Mucosa of descending colon (tissue), 3 donors: ENCODE measurements around the gene SMIM35. TPM values are rescaled to one million over a fixed set of nuclear protein-coding genes. Genes with fewer than 3 reads are reported as not detected.

ENCODE experiments used
- ATAC-seq: fragments of 200-7000 bp; cut with Tn5 transposase; one replicate; pipeline ENCODE4 v1.9.1; 2020; ENCODE audit warnings: mild to moderate bottlenecking, moderate library complexity
- DNase-seq, 3 donors: peaks; one replicate each; pipeline ENCODE4 v3.0.0-alpha.2; 2020
- H3K36me3 ChIP-seq: fragments of 200-600 bp; one replicate; pipeline ENCODE4 v1.8.0; 2021; ENCODE audit warnings: low read depth, mild to moderate bottlenecking
- H3K4me1 ChIP-seq: fragments of 200-600 bp; one replicate; pipeline ENCODE4 v1.8.0; 2021; ENCODE audit warnings: low read depth, mild to moderate bottlenecking
- H3K4me3 ChIP-seq: fragments of 200-600 bp; one replicate; pipeline ENCODE4 v1.8.0; 2021; ENCODE audit warnings: mild to moderate bottlenecking
- H3K9me3 ChIP-seq: fragments of 200-600 bp; one replicate; pipeline ENCODE4 v1.8.0; 2021; ENCODE audit warnings: mild to moderate bottlenecking
- intact Hi-C, 2 donors: fragments of 100-400 bp; cut with DNase I in 1 of 2; cut with micrococcal nuclease in 1 of 2; formaldehyde crosslinking; loops; one replicate each; pipeline versions ENCODE4 v1.11.0 to v1.11.1; 2022; cut with DNase I, micrococcal nuclease
- total RNA-seq, 3 donors: library from RNA; stranded (reverse); fragmentation: NEBNext Ultra II Directional in 2 of 3; extraction: Animal tissue kit (Norgen Biotek cat#: 25700) in 2 of 3; gene quantifications; one replicate each; pipeline versions ENCODE4 v1.2.1 to v1.2.4, GENCODE V29; 2021 to 2023
- TF ChIP-seq, protein P1 (sequence below): fragments of 200-600 bp; IDR thresholded peaks from one replicate; pipeline ENCODE4 v1.8.0; 2022; ENCODE audit warnings: antibody characterized with exemption, mild to moderate bottlenecking
- donor health status: DM: no; HTN: no; CAD: no; lungs with moderate emphysema.
- donor health status: DM: no; HTN: no; CAD: no.
- donor health status: DM: no; HTN: yes; CAD: no.

The SMIM35 gene
- total RNA-seq, 3 donors from 2014 or later = not detected

DNA sequence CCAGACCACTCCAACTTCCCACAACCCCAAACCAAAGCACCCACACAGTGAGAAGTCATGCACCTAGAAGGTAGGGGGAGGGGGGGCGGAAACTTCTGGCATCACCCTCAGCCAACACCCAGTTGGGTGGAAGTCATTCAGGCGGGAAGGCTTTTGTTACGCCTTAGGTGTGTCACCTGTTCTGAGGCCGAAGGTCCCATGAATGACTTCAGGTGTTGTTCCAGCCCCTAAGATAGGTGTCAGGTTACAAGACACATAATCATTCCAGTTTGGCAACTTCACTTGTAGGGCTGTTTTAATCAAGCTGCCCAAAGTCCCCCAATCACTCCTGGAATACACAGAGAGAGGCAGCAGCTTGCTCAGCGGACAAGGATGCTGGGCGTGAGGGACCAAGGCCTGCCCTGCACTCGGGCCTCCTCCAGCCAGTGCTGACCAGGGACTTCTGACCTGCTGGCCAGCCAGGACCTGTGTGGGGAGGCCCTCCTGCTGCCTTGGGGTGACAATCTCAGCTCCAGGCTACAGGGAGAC is 9.9 kb downstream of the SMIM35 start, which contains the start of gene TMPRSS4:
Gene TMPRSS4, plus strand, starts transcription at position 325 of the 528 bp plus-strand sequence. CDS start 225 bp downstream, outside the sequence.
- peak; percentile 84 to 95 (median 88) for DNase-seq
- ATAC-seq = peak; percentile 85
- Histone ChIP-seq H3K36me3 (no peaks in the 10 kb centered on the region), H3K4me3 (peak within 1 kb of the TSS; percentile 12), H3K4me1 (peaks cover 25% of the 10 kb centered on the region), H3K9me3 (no peaks in the 10 kb centered on the region)
- TF ChIP-seq, protein P1, sequence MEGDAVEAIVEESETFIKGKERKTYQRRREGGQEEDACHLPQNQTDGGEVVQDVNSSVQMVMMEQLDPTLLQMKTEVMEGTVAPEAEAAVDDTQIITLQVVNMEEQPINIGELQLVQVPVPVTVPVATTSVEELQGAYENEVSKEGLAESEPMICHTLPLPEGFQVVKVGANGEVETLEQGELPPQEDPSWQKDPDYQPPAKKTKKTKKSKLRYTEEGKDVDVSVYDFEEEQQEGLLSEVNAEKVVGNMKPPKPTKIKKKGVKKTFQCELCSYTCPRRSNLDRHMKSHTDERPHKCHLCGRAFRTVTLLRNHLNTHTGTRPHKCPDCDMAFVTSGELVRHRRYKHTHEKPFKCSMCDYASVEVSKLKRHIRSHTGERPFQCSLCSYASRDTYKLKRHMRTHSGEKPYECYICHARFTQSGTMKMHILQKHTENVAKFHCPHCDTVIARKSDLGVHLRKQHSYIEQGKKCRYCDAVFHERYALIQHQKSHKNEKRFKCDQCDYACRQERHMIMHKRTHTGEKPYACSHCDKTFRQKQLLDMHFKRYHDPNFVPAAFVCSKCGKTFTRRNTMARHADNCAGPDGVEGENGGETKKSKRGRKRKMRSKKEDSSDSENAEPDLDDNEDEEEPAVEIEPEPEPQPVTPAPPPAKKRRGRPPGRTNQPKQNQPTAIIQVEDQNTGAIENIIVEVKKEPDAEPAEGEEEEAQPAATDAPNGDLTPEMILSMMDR = no peak
- intact Hi-C loops = no loop called here

DNA sequence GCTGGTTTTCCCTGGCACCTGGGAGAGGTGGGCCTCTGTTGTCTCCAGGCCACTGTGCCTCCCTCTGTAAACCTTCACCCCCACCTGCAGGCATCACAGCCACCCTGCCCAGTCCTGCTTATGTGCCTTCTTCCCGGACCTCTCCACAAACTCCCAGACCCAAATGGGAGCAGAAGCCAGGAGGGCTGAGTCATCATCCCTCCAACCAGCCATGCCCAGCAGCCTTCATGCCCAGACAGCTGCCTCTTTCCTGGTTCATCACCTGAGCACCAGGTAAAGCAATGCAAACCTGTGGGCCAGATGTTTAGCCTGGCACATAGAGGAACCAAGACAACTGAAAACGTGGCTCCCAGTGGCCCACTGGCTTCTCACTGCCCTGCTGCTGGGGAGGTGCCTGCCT is 12.0 kb downstream of the SMIM35 start:
- TF ChIP-seq, protein P1 = no peak
- Histone ChIP-seq H3K36me3 (no peaks in the 10 kb centered on the region), H3K9me3 (no peaks in the 10 kb centered on the region), H3K4me3 (no peak overlapping the region), H3K4me1 (peaks cover 20% of the 10 kb centered on the region)
- peak in 2 of 3 donors; percentile 57 to 64 for DNase-seq
- ATAC-seq = peak; percentile 54
- intact Hi-C loops = no loop called here

DNA sequence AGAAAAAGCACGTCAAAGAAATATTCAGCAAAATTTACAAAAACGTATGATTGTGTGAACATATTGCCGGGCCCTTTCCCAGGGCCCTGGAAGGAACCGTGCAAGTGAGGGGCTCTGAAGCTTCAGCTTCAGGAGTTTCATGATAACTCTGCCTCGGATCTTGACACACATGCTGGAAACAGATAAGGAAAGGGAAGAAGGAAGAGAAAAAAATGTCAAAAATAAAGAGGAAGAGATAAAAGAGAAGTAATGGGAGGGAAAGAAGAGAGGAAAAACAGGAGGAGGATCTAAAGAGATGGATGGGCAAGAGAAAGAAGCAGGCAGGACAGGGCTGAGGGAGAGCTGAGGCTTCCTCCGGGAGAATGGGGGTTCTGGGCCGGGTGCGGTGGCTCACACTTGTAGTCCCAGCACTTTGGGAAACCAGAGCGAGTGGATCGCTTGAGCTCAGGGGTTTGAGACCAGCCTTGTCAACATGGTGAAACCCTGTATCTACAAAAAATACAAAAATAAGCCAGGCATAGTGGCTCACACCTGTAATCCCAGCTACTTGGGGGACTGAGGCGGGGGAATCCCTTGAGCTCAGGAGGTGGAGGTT is 12.6 kb downstream of the SMIM35 start:
- Histone ChIP-seq H3K4me1 (peaks cover 20% of the 10 kb centered on the region), H3K9me3 (no peaks in the 10 kb centered on the region), H3K4me3 (no peak overlapping the region), H3K36me3 (no peaks in the 10 kb centered on the region)
- TF ChIP-seq, protein P1 = no peak
- ATAC-seq = no peak
- DNase-seq = no peak
- intact Hi-C loops = no loop called here

DNA sequence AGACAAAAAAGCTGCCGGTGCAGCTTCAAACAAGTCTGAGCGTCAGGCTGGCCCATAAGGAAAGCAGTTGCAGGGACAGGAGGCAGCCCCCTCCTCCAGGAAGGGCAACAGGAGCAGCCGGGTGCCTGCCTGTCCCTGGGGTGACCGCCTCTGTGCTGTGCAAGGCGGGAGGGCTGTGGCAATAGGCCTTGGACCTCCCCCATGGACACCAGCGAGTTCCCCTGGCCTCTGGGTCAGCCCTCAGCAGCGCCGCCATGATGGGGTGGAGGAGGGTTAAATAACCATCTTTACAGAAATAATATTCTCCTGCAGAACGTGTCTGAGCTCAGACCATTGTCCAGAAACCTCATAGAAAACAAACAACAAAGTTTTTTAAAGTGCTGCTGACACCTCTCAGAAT is 13.2 kb downstream of the SMIM35 start:
- H3K4me3 ChIP-seq = no peak overlapping the region
- H3K4me1 ChIP-seq = peaks cover 20% of the 10 kb centered on the region
- H3K9me3 ChIP-seq = no peaks in the 10 kb centered on the region
- ATAC-seq (no peak), DNase-seq (peak in 1 of 3 donors; percentile 50)
- TF ChIP-seq, protein P1 = no peak
- intact Hi-C loops = no loop called here
- H3K36me3 ChIP-seq = no peaks in the 10 kb centered on the region

DNA sequence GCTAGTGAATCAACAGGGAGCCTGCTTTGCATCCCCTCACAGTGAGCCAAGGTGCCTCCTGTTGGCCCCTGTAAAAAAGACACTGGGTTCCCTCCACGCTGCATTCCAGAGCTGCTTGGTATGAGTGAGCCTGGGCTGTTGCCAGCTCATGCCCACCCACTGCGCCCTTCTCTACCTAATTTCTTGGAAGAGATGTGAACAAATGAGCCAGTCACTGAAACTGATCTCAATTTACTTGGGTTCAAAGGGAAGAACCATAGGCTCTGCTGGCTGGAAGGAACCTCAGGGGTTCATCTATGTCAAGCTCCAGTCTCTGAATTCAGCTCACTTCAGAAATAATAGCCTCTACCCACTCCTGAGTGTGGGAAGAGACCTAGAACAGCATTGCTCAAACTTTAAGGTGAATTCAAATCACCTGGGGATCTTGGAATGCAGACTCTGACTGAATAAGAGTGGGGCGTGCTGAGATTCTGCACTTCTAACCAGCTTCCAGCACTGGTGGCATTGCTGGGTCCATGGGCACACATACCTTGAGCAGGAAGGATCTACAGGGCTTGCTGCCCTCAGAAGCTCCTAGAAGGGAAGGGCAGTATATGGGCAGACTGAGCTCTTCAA is 15.2 kb downstream of the SMIM35 start:
- Histone ChIP-seq H3K9me3 (no peaks in the 10 kb centered on the region), H3K36me3 (no peaks in the 10 kb centered on the region), H3K4me1 (peaks cover 19% of the 10 kb centered on the region), H3K4me3 (no peak overlapping the region)
- TF ChIP-seq, protein P1 = no peak
- no peak for DNase-seq
- ATAC-seq = no peak
- intact Hi-C loops = no loop called here
